ENCODE results near the gene NAA10. TPM values are rescaled to one million over a fixed set of nuclear protein-coding genes. Genes with fewer than 3 reads are reported as not detected.

The NAA10 gene
- total RNA-seq, 1 experiment from 2014 or later: 85.7 TPM

- in situ Hi-C loops (cut with HindIII; ENCODE audit: low pct_unique_long_range_greater_than_20kb, low sequenced_read_pairs): no loop called here
Measured at GRCh38 chrX:153905481-153906095, 29.2 kb downstream of the NAA10 start.

GRCh38 chrX:153903991-153904957 is 30.6 kb downstream of the NAA10 start, which contains the start of gene AVPR2:
Gene AVPR2 (plus strand): TSS chrX:153904673. CDS start chrX:153905146, 473 bp downstream.
- in situ Hi-C loops (cut with HindIII; ENCODE audit: low pct_unique_long_range_greater_than_20kb, low sequenced_read_pairs): no loop called here
- no peak for DNase-seq (ENCODE audit: low read depth, low spot score)

More at GRCh38 chrX:153905481-153906095, 29.2 kb downstream of the NAA10 start:
- no peak for DNase-seq (ENCODE audit: low read depth, low spot score)

- in situ Hi-C loops (cut with HindIII; ENCODE audit: low pct_unique_long_range_greater_than_20kb, low sequenced_read_pairs): no loop called here
Measured at GRCh38 chrX:153903238-153903980, 31.4 kb downstream of the NAA10 start.

DNA sequence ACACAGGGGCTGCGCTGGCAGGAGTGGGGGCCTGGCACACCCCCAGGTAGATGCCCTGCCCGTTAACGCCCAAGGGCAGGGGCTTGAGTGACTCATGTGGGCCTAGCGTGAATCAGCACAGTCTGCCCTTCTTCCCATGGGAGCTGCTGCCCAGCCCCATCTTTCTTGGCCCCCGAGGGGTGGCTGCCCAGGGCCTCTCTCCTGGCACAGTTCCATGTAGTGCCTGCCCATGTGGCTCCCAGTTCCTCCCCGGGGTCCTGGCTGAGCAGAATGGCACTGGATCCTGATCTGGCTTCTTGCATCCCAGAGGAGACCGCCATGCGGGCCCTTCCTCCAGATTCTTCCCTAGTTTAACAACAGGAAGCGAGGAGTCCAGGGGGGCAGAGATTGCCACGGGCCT is 32.5 kb downstream of the NAA10 start:
- in situ Hi-C loops (cut with HindIII; ENCODE audit: low pct_unique_long_range_greater_than_20kb, low sequenced_read_pairs): no loop called here
- no peak for DNase-seq (ENCODE audit: low read depth, low spot score)

More at GRCh38 chrX:153903238-153903980, 31.4 kb downstream of the NAA10 start:
- DNase-seq (ENCODE audit: low read depth, low spot score): no peak

DNA sequence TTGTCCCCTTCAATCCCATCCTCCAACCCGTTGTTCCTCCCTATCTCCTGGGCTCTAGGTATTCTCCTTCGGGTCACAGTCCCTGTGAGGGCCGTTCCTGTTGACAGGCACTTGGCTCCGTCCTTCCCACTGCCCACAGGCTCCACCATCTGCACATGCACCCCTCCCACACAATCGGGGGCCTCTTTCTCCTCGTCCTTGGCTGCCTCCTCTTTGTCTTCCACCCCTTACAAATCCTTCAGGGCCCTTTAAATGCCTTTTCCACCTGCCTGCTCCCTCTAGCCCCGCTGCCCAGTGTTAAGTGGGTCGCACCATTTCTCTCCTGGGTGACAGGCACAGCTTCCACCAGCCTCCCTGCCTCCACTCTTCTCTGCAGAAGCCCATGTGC is 33.1 kb downstream of the NAA10 start:
- in situ Hi-C loops (cut with HindIII; ENCODE audit: low pct_unique_long_range_greater_than_20kb, low sequenced_read_pairs): no loop called here
- no peak for DNase-seq (ENCODE audit: low read depth, low spot score)

DNA sequence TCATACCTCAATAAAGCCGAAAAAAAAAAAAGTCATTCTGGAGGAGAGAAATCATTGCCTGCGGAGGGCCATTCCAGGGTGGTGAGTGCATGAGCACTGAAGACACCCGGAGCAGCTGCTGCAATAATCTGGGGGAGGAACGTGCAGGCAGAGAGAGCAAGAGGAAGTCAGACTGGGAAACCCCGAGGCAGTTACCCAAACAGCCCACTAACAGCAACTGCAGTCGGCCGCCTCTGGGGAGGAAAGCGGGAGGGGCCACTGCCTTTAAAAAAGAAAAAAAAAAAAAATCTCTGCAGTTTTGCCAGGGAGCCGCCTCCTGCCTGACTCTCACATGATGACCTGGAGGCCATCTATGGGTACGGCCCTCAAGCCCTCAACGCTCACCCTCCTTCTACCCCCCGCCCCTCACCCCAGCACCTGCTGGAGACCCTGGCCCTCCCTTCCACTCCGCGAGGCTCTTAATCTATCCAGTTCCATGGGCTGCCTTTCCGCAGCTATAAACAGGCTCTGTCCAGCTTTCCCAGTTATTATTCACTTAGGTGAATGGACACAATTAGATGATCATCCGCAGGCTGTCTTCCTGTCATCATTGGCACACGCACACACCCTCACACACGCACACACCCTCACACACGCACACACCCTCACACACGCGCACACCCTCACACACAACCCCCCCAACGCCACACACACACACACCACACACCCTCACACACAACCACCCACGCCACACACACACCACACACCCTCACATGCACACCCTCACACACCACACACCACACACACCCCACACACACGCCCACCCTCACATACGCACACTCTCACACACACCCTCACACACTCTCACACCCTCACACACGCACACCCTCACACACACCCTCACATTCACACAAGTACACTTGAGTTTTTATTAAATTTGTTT is 33.7 kb downstream of the NAA10 start:
- DNase-seq (ENCODE audit: low read depth, low spot score): peak; percentile 94
- in situ Hi-C loops (cut with HindIII; ENCODE audit: low pct_unique_long_range_greater_than_20kb, low sequenced_read_pairs): no loop called here

GRCh38 chrX:153897899-153898298 is 36.9 kb downstream of the NAA10 start:
- in situ Hi-C loops (cut with HindIII; ENCODE audit: low pct_unique_long_range_greater_than_20kb, low sequenced_read_pairs): no loop called here
- no peak for DNase-seq (ENCODE audit: low read depth, low spot score)

- no peak for DNase-seq (ENCODE audit: low read depth, low spot score)
- in situ Hi-C loops (cut with HindIII; ENCODE audit: low pct_unique_long_range_greater_than_20kb, low sequenced_read_pairs): no loop called here
Measured at GRCh38 chrX:153889123-153889522, 45.7 kb downstream of the NAA10 start.

DNA sequence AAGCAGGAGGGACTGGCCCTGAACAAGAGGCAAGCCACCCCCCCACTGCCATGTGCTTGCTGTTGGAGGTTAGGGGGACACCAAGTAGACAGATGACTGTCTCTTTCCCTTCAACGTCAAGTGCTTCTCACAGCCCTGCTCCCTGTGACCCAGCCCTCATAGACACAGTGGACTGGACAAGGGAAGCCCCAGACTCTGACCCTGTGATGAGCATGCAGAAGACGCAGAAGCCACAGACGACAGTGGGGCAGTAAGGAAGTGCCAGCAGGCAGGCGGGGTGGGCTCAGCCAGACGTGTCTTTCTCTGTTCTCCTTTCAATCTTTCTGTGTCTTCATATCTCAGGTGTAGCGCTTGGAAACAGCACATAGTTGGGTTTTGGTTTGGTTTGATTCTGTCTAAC is 46.5 kb downstream of the NAA10 start:
- in situ Hi-C loops (cut with HindIII; ENCODE audit: low pct_unique_long_range_greater_than_20kb, low sequenced_read_pairs): no loop called here
- no peak for DNase-seq (ENCODE audit: low read depth, low spot score)

DNA sequence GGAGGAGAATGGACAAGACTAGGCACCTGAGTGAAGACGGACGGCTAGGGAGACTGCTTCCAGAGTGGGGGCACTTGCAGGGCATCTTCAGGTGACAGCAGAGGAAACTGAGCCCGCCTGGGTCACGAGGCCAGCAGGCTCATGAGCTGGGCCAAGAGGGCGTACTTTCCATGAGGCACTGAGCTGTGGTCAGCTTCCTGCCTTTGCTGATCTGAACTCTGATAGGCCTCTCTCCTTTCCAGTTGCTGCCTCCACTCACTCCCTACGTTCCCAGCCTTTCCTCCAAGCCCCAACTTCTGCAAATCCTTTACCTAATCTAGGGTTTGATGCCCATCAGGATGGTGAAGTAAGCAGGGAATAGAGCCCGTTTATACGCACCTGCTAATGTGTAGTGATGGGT is 47.5 kb downstream of the NAA10 start:
- DNase-seq (ENCODE audit: low read depth, low spot score): no peak
- in situ Hi-C loops (cut with HindIII; ENCODE audit: low pct_unique_long_range_greater_than_20kb, low sequenced_read_pairs): no loop called here

DNA sequence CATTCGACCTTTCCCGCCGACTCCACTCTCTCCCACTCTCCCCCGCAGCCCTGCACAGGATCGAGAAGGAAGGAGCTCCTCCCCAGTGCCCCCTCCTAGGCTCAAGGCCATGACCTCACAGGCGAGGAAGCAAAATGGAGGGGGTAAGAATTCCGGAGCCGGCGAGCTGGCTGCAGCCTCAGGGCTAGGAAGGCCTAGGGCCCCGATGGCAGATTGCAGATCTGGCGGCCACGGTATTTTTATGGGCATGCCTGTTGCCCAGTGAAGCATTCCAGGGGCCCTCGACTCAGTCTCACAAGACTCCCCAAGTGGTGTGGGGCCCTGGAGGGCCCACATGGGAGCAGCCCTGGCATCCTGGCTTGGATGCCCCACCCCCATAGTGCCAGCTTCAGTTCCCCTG is 47.9 kb downstream of the NAA10 start:
- in situ Hi-C loops (cut with HindIII; ENCODE audit: low pct_unique_long_range_greater_than_20kb, low sequenced_read_pairs): no loop called here
- DNase-seq (ENCODE audit: low read depth, low spot score): no peak

DNA sequence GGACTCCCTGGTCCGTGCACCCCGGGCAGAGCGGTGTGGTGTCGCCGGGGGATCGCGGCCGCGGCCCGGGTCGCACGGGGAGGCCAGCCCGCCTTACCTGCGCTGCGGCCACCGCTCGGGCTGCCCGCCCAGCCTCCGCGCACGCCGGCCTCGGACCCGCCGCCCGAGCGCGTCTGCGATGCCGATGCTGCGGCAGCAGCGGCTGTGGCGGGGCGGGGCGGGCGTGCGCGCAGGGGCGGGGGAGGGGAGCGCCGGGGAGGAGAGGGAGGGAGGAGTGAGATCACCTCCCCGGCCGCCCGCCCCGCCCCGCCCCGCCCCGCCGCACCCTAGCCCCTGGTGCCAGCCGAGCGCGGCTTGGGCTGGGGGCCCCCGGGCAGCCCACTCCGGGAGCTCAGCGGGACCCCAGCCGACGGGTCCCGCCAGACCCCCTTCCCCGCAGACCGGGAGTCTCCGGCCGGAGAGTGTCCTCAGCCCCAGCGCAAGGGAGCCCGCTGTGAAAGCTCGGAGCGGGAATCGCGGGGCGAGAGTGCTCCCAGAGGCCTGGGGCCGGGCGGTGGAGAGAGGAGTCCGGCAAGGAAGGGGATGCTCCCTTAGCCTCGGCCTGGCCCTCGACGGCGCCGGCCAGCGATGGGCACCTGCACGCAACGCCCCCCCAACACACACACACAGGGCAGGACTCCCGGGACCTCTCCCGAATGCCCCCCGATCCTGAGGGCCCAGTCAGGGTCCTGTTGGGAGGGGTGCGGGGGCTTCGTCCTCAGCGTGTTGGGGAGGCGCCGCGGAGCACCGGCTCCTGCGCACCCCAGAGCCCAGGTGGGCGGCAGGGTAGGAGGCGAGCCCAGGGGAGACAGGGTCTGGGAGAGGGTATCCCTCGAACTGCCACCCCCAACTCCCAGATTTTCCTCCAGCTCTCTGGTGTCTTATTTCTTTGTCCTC is 48.6 kb downstream of the NAA10 start, which contains the start of gene L1CAM:
Gene L1CAM, minus strand, starts transcription at position 206 of the 936 bp plus-strand sequence. CDS start 10,337 bp downstream, outside the sequence.
- in situ Hi-C loops (cut with HindIII; ENCODE audit: low pct_unique_long_range_greater_than_20kb, low sequenced_read_pairs): no loop called here
- peak; percentile 22 for DNase-seq (ENCODE audit: low read depth, low spot score)

GRCh38 chrX:153885208-153885787 is 49.5 kb downstream of the NAA10 start:
- in situ Hi-C loops (cut with HindIII; ENCODE audit: low pct_unique_long_range_greater_than_20kb, low sequenced_read_pairs): no loop called here
- DNase-seq (ENCODE audit: low read depth, low spot score): no peak

DNA sequence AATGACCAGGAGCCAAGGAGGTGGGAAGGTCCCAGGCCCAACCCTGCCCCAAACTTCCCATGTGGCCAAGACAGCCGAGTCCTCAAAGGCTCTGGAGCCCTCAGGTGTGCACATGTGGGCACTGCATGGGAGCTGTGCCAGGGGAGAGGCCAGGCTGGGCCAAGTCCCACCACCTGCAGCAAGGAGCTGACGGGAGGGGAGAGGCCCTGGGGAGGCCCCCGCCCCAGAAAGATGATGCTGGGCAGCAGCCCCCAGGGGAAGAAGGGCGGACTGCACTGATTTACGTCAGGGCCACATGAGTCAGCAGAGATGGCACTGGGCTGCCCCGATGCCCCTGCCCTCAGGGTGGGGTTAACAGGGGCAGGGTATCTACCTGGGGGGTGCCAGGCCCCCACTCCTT is 50.2 kb downstream of the NAA10 start:
- in situ Hi-C loops (cut with HindIII; ENCODE audit: low pct_unique_long_range_greater_than_20kb, low sequenced_read_pairs): no loop called here
- no peak for DNase-seq (ENCODE audit: low read depth, low spot score)

DNA sequence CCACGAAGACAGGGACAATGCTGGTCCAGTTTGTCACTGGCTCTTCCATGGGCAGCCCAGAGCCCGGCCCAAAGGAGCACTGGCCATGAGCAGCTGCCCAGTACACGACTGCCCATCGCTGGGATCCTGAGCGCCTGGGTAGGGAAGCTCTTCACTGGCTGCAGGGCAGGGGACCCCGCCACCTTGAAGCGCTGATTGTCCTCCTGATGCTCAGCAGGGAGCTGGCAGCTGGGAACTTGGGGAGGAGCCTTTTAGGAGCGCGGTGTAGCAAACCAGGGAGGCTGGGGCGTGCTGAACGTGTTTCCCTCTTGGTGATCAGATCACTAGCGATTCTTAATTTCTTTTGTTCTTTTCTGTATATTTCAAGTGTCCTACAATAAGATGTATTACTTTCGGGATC is 50.7 kb downstream of the NAA10 start:
- no peak for DNase-seq (ENCODE audit: low read depth, low spot score)
- in situ Hi-C loops (cut with HindIII; ENCODE audit: low pct_unique_long_range_greater_than_20kb, low sequenced_read_pairs): no loop called here

Measured in SK-MEL-5 (cell line).